ENCODE results near the gene RTN1. TPM values are rescaled to one million over a fixed set of nuclear protein-coding genes. Genes with fewer than 3 reads are reported as not detected.

Gene RTN1
- total and polyA plus RNA-seq, 2 experiments from 2014 or later = 1.1 TPM

DNA sequence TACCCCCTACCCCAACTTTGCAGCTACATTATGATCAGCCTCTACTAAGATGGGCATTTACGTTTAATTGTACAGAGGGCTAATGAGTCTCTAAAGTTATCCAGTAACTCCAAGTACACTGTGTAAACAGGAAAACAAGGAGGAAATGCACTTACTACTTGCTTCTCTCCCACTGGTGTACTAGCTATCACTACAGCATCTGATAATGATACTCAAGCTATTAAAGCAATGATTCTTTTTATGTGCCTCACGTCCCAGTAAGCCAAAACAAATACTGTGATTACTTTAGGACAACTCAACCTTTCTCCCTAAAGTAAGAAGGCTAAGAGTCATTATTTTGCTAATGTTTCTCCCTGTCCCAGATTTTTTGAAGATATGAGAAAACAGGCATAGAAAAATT is 165.3 kb downstream of the RTN1 start:
- no peak for DNase-seq (ENCODE audit: low spot score)
- TF ChIP-seq EZH2 (IDR thresholded peaks at IDR 0.05; ENCODE audit: borderline replicate concordance) (no peak), EZH2phosphoT487 (IDR thresholded peaks at IDR 0.05; ENCODE audit: low read depth, severe bottlenecking, unreplicated experiment) (no peak)
- TF ChIP-seq, protein P1, sequence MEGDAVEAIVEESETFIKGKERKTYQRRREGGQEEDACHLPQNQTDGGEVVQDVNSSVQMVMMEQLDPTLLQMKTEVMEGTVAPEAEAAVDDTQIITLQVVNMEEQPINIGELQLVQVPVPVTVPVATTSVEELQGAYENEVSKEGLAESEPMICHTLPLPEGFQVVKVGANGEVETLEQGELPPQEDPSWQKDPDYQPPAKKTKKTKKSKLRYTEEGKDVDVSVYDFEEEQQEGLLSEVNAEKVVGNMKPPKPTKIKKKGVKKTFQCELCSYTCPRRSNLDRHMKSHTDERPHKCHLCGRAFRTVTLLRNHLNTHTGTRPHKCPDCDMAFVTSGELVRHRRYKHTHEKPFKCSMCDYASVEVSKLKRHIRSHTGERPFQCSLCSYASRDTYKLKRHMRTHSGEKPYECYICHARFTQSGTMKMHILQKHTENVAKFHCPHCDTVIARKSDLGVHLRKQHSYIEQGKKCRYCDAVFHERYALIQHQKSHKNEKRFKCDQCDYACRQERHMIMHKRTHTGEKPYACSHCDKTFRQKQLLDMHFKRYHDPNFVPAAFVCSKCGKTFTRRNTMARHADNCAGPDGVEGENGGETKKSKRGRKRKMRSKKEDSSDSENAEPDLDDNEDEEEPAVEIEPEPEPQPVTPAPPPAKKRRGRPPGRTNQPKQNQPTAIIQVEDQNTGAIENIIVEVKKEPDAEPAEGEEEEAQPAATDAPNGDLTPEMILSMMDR (IDR thresholded peaks at IDR 0.05; ENCODE audit: poor library complexity) = no peak
- WGBS (ENCODE audit: low lambda C conversion rate, missing lambda C conversion rate) = 40% methylated on average over 2 of the region's 2 CpGs
- no peaks in the 10 kb centered on the region for H3K79me2 ChIP-seq
- H3K36me3 ChIP-seq (replicated peaks; ENCODE audit: insufficient read depth, low read depth) = no peaks in the 10 kb centered on the region
- no peaks in the 10 kb centered on the region for H3K9me3 ChIP-seq (ENCODE audit: low read depth)
- H3K27me3 ChIP-seq = no peaks in the 10 kb centered on the region
- H3K4me3 ChIP-seq = no peak overlapping the region
- H2AFZ ChIP-seq = no peak overlapping the region
- peak overlapping the region; percentile 18 for H3K27ac ChIP-seq
- no peaks in the 10 kb centered on the region for H3K4me1 ChIP-seq (ENCODE audit: insufficient read depth)
- H3K9me2 ChIP-seq (replicated peaks; ENCODE audit: insufficient read depth) = no peaks in the 10 kb centered on the region
- H4K20me1 ChIP-seq (ENCODE audit: insufficient read depth, poor library complexity, severe bottlenecking) = no peaks in the 10 kb centered on the region
- H3K4me2 ChIP-seq = no peak overlapping the region

DNA sequence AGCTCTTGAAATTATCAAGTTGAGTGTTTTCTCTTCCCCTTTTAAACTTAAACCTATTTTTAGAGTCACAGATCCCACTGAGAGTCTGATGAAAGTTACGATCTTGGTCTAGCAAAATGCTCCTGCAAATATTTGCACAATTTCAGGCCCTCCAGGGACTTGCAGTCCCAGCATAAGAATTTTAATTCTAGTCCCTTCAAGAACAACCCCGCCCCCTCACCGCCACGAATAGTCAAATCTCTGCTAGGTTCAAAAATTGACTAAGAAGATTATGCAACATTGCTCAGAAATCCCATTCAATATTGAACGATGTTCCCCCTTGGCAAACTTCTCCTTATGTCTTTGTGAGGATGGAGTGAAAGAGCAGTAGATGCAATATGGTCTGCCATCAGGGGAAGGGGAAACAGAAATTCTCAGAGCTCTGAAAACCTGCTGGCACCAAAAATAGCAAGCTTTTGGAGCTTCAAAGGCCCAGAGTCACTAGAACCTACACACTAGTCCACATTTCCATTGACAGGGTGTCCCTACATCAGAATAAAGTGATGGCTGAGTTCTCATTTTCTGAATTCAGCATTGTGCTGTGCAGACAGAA is 166.4 kb downstream of the RTN1 start:
- H3K36me3 ChIP-seq (replicated peaks; ENCODE audit: insufficient read depth, low read depth) = no peaks in the 10 kb centered on the region
- no peaks in the 10 kb centered on the region for H3K9me2 ChIP-seq (replicated peaks; ENCODE audit: insufficient read depth)
- H3K9me3 ChIP-seq (ENCODE audit: low read depth) = no peaks in the 10 kb centered on the region
- no peaks in the 10 kb centered on the region for H3K79me2 ChIP-seq
- TF ChIP-seq EZH2phosphoT487 (IDR thresholded peaks at IDR 0.05; ENCODE audit: low read depth, severe bottlenecking, unreplicated experiment) = no peak
- TF ChIP-seq EZH2 (IDR thresholded peaks at IDR 0.05; ENCODE audit: borderline replicate concordance) = no peak
- TF ChIP-seq, protein P1 (IDR thresholded peaks at IDR 0.05; ENCODE audit: poor library complexity) = no peak
- H3K27me3 ChIP-seq = no peaks in the 10 kb centered on the region
- no peak overlapping the region for H3K4me3 ChIP-seq
- H3K4me2 ChIP-seq = no peak overlapping the region
- no peaks in the 10 kb centered on the region for H3K4me1 ChIP-seq (ENCODE audit: insufficient read depth)
- no peak for DNase-seq (ENCODE audit: low spot score)
- 70% methylated on average over 5 of the region's 5 CpGs for WGBS (ENCODE audit: low lambda C conversion rate, missing lambda C conversion rate)
- no peak overlapping the region for H2AFZ ChIP-seq
- H4K20me1 ChIP-seq (ENCODE audit: insufficient read depth, poor library complexity, severe bottlenecking) = no peaks in the 10 kb centered on the region
- no peak overlapping the region for H3K27ac ChIP-seq

DNA sequence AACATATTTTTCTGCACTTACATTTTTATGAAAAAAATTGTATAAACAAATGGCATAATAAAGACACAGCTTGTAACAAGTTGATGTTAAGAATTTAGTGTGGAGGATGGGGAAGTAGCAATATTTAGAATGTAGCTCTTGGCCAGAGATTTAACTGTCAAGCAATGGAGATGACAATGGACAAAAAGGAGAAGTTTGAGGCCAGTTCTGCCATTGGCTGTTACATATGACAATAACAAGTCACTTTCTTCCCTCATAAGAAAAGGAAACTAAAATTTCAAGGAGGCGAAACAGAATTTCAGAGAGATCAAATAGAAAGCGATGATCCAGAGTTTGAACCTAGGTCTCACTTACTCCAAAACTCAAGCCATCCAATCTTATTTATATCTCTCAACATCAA is 171.1 kb downstream of the RTN1 start:
- Histone ChIP-seq H3K79me2 (no peaks in the 10 kb centered on the region), H3K4me1 (ENCODE audit: insufficient read depth) (no peaks in the 10 kb centered on the region), H3K27me3 (no peaks in the 10 kb centered on the region), H3K27ac (no peak overlapping the region), H3K9me3 (ENCODE audit: low read depth) (no peaks in the 10 kb centered on the region), H3K9me2 (replicated peaks; ENCODE audit: insufficient read depth) (no peaks in the 10 kb centered on the region), H3K4me3 (no peak overlapping the region), H4K20me1 (ENCODE audit: insufficient read depth, poor library complexity, severe bottlenecking) (no peaks in the 10 kb centered on the region), H3K36me3 (replicated peaks; ENCODE audit: insufficient read depth, low read depth) (no peaks in the 10 kb centered on the region), H2AFZ (no peak overlapping the region), H3K4me2 (no peak overlapping the region)
- TF ChIP-seq EZH2phosphoT487 (IDR thresholded peaks at IDR 0.05; ENCODE audit: low read depth, severe bottlenecking, unreplicated experiment) (no peak), EZH2 (IDR thresholded peaks at IDR 0.05; ENCODE audit: borderline replicate concordance) (no peak)
- TF ChIP-seq, protein P1 (IDR thresholded peaks at IDR 0.05; ENCODE audit: poor library complexity) = no peak
- 95% methylated on average over 2 of the region's 2 CpGs for WGBS (ENCODE audit: low lambda C conversion rate, missing lambda C conversion rate)
- no peak for DNase-seq (ENCODE audit: low spot score)
